ENCODE measurements around the gene SEMA3A.

SEMA3A gene

GRCh38 chr7:84013616-84014240 is 180.9 kb downstream of the SEMA3A start:
- DNase-seq (ENCODE audit: insufficient read length, low spot score) (no peak), FAIRE-seq (no peak)
- no peak for TF ChIP-seq CTCF (IDR thresholded peaks at IDR 0.05; ENCODE audit: insufficient read depth, missing control alignments)

- no peak for FAIRE-seq
- TF ChIP-seq CTCF (IDR thresholded peaks at IDR 0.05; ENCODE audit: insufficient read depth, missing control alignments), result no peak
- no peak for DNase-seq (ENCODE audit: insufficient read length, low spot score)
Measured at GRCh38 chr7:84009782-84010181, 184.8 kb downstream of the SEMA3A start.

GRCh38 chr7:84009051-84009450 is 185.5 kb downstream of the SEMA3A start:
- no peak for TF ChIP-seq CTCF (IDR thresholded peaks at IDR 0.05; ENCODE audit: insufficient read depth, missing control alignments)
- FAIRE-seq, result no peak
- DNase-seq (ENCODE audit: insufficient read length, low spot score), result no peak

DNA sequence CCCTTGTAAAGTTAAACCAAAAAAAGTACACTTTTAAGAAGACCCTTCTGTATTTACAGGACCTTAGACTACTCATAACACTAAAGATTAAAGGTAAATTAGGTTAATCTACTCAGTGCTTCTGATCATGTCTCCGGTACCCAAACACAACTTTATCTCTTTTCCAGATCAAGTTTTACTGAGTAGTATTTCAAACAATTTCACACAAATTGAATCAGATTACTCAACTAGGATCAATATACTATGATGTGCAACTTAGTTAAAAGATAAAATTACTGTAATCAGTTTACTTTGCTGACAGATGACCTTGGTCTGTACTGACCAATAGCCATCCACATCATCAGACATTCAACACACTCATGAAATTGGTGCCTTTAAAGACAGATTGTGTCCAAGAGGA is 191.4 kb downstream of the SEMA3A start:
- no peak for DNase-seq (ENCODE audit: insufficient read length, low spot score)
- TF ChIP-seq CTCF (IDR thresholded peaks at IDR 0.05; ENCODE audit: insufficient read depth, missing control alignments), result no peak
- no peak for FAIRE-seq

GRCh38 chr7:84002348-84002747 is 192.2 kb downstream of the SEMA3A start:
- DNase-seq (ENCODE audit: insufficient read length, low spot score) (no peak), FAIRE-seq (no peak)
- no peak for TF ChIP-seq CTCF (IDR thresholded peaks at IDR 0.05; ENCODE audit: insufficient read depth, missing control alignments)

- no peak for TF ChIP-seq CTCF (IDR thresholded peaks at IDR 0.05; ENCODE audit: insufficient read depth, missing control alignments)
- FAIRE-seq (no peak), DNase-seq (ENCODE audit: insufficient read length, low spot score) (no peak)
Measured at GRCh38 chr7:83996879-83997278, 197.7 kb downstream of the SEMA3A start.

- no peak for TF ChIP-seq CTCF (IDR thresholded peaks at IDR 0.05; ENCODE audit: insufficient read depth, missing control alignments)
- FAIRE-seq, result no peak
- no peak for DNase-seq (ENCODE audit: insufficient read length, low spot score)
Measured at GRCh38 chr7:83987764-83988163, 206.8 kb downstream of the SEMA3A start.

All from D721Med (cell line).